Naive thymus-derived CD4-positive, alpha-beta T cell (primary cell): ENCODE results near the gene DPP6. TPM values are rescaled to one million over a fixed set of nuclear protein-coding genes. Genes with fewer than 3 reads are reported as not detected.

ENCODE experiments used
- ATAC-seq: fragments of 150-1000 bp; cut with Tn5 transposase; 2 replicates; pipeline ENCODE4 v1.10.0; 2021; ENCODE audit warnings: mild to moderate bottlenecking, moderate library complexity
- CTCF ChIA-PET: fragments of 350-600 bp; sonication (Branson Sonifier 250); formaldehyde crosslinking; loops from one replicate; lab custom pipeline; 2021; ENCODE audit warnings: antibody characterized with exemption; lab: Charles Lee
- POLR2A ChIA-PET: fragments of 350-600 bp; sonication (Branson Sonifier 250); formaldehyde crosslinking; loops from one replicate; lab custom pipeline; 2021; ENCODE audit warnings: antibody characterized with exemption, inconsistent platforms; lab: Charles Lee
- DNase-seq, 9 donors: peaks; one replicate each; pipeline versions ENCODE4 v3.0.0 to v3.0.0-alpha.2; 2020 to 2022; ENCODE audit warnings: mixed read lengths in 1 of 9
- H3K27ac ChIP-seq: one replicate; pipeline ENCODE4 v1.7.0; 2013; ENCODE audit warnings: mild to moderate bottlenecking, low read depth, low read length, moderate library complexity
- H3K27me3 ChIP-seq, 2 donors: one replicate each; pipeline ENCODE4 v1.7.0; 2013; ENCODE audit warnings: low read length in 2 of 2, mild to moderate bottlenecking in 2 of 2, moderate library complexity in 2 of 2; ENCODE audit not compliant: control insufficient read depth in 2 of 2, insufficient read depth in 2 of 2
- H3K36me3 ChIP-seq, 3 experiments: 1 replicate in 2 of 3; 2 replicates in 1 of 3; pipeline ENCODE4 v1.7.0; 2013; ENCODE audit warnings: low read length in 3 of 3, mild to moderate bottlenecking in 3 of 3, moderate library complexity in 1 of 3; ENCODE audit not compliant: insufficient read depth in 3 of 3, control insufficient read depth in 2 of 3
- H3K4me1 ChIP-seq, 2 donors: one replicate each; pipeline ENCODE4 v1.7.0; 2013; ENCODE audit warnings: low read length in 2 of 2, mild to moderate bottlenecking in 2 of 2, moderate library complexity in 1 of 2; ENCODE audit not compliant: control insufficient read depth in 2 of 2, insufficient read depth in 2 of 2
- H3K4me3 ChIP-seq: 2 replicates; pipeline ENCODE4 v1.7.0; 2013; ENCODE audit warnings: mild to moderate bottlenecking, low read length
- H3K9me3 ChIP-seq, 3 experiments: 1 replicate in 2 of 3; 2 replicates in 1 of 3; pipeline ENCODE4 v1.7.0; 2013; ENCODE audit warnings: low read length in 3 of 3; ENCODE audit not compliant: control insufficient read depth in 2 of 3
- H3K27ac Mint-ChIP-seq, 9 donors: one replicate each; pipeline ENCODE4 v1.8.0; 2020 to 2022; ENCODE audit warnings: mixed read lengths in 9 of 9, mild to moderate bottlenecking in 8 of 9, moderate library complexity in 5 of 9, inconsistent platforms in 2 of 9
- H3K27me3 Mint-ChIP-seq, 5 donors: one replicate each; pipeline ENCODE4 v1.8.0; 2021 to 2022; ENCODE audit warnings: mixed read lengths in 5 of 5, mild to moderate bottlenecking in 1 of 5
- H3K36me3 Mint-ChIP-seq, 5 donors: one replicate each; pipeline ENCODE4 v1.8.0; 2020 to 2022; ENCODE audit warnings: mixed read lengths in 5 of 5, mild to moderate bottlenecking in 3 of 5, inconsistent platforms in 1 of 5
- H3K4me1 Mint-ChIP-seq, 7 donors: one replicate each; pipeline ENCODE4 v1.8.0; 2020 to 2022; ENCODE audit warnings: mixed read lengths in 7 of 7, mild to moderate bottlenecking in 3 of 7, inconsistent platforms in 1 of 7
- H3K4me3 Mint-ChIP-seq, 10 donors: one replicate each; pipeline ENCODE4 v1.8.0; 2020 to 2022; ENCODE audit warnings: mild to moderate bottlenecking in 10 of 10, mixed read lengths in 10 of 10, moderate library complexity in 6 of 10, inconsistent platforms in 2 of 10
- H3K9me3 Mint-ChIP-seq, 11 donors: one replicate each; pipeline ENCODE4 v1.8.0; 2020 to 2022; ENCODE audit warnings: mixed read lengths in 11 of 11, mild to moderate bottlenecking in 4 of 11, inconsistent platforms in 1 of 11, moderate library complexity in 1 of 11
- intact Hi-C, 2 donors: fragments of 100-400 bp; cut with micrococcal nuclease; formaldehyde crosslinking; loops; one replicate each; pipeline ENCODE4 v1.15.1; 2023
- polyA plus RNA-seq, 2 donors: library from polyadenylated mRNA; unstranded; fragments of 300-500 nt; fragmentation: Illumina TruSeq; gene quantifications; one replicate each; pipeline ENCODE4 v1.2.3, GENCODE V29; 2021
- total RNA-seq, 6 experiments: library from RNA in 5 of 6; stranded (reverse) in 5 of 6; gene quantifications; 1 replicate in 5 of 6; 2 replicates in 1 of 6; pipeline ENCODE4 v1.2.3 and lab custom pipeline; 2021 to 2026

DPP6 gene
- total and polyA plus RNA-seq, 7 experiments from 2014 or later, result not detected

- ChIA-PET CTCF (no interaction called here), POLR2A (no interaction called here)
- Histone ChIP-seq H3K27ac (no peak overlapping the region), H3K27me3 (no peaks in the 10 kb centered on the region), H3K4me1 (no peaks in the 10 kb centered on the region), H3K9me3 (no peaks in the 10 kb centered on the region), H3K4me3 (no peak overlapping the region), H3K36me3 (no peaks in the 10 kb centered on the region)
- ATAC-seq (no peak), DNase-seq (no peak)
- peaks cover 0 to 12% (median 0%) of the 10 kb centered on the region in 5 donors for H3K27me3 Mint-ChIP-seq
- H3K4me3 Mint-ChIP-seq, result no peak overlapping the region
- H3K9me3 Mint-ChIP-seq, result peaks cover 0 to 15% (median 2%) of the 10 kb centered on the region in 11 donors
- no peak overlapping the region for H3K27ac Mint-ChIP-seq
- intact Hi-C loops, result no loop called here
- H3K36me3 Mint-ChIP-seq, result no peaks in the 10 kb centered on the region
- no peaks in the 10 kb centered on the region for H3K4me1 Mint-ChIP-seq
These were observed 529.2 kb downstream of the DPP6 start for GRCh38 chr7:154581251-154581890.

GRCh38 chr7:154583454-154583853 is 531.3 kb downstream of the DPP6 start:
- Histone ChIP-seq H3K9me3 (no peaks in the 10 kb centered on the region), H3K27me3 (no peaks in the 10 kb centered on the region), H3K27ac (no peak overlapping the region), H3K4me1 (no peaks in the 10 kb centered on the region), H3K36me3 (no peaks in the 10 kb centered on the region), H3K4me3 (no peak overlapping the region)
- Mint-ChIP-seq H3K9me3 (peaks cover 0 to 12% (median 0%) of the 10 kb centered on the region in 11 donors), H3K27ac (no peak overlapping the region), H3K27me3 (peaks cover 0 to 5% (median 0%) of the 10 kb centered on the region in 5 donors), H3K4me1 (no peaks in the 10 kb centered on the region), H3K36me3 (no peaks in the 10 kb centered on the region), H3K4me3 (no peak overlapping the region)
- ChIA-PET CTCF (no interaction called here), POLR2A (no interaction called here)
- intact Hi-C loops, result no loop called here
- ATAC-seq (no peak), DNase-seq (no peak)

- Mint-ChIP-seq H3K27ac (peak overlapping the region in 1 of 9 donors; percentile 62), H3K9me3 (peaks cover 0 to 12% (median 0%) of the 10 kb centered on the region in 11 donors), H3K4me3 (no peak overlapping the region), H3K36me3 (no peaks in the 10 kb centered on the region), H3K4me1 (no peaks in the 10 kb centered on the region), H3K27me3 (peaks cover 0 to 5% (median 0%) of the 10 kb centered on the region in 5 donors)
- ChIA-PET CTCF (no interaction called here), POLR2A (no interaction called here)
- Histone ChIP-seq H3K9me3 (no peaks in the 10 kb centered on the region), H3K27ac (no peak overlapping the region), H3K4me1 (no peaks in the 10 kb centered on the region), H3K4me3 (no peak overlapping the region), H3K27me3 (no peaks in the 10 kb centered on the region), H3K36me3 (no peaks in the 10 kb centered on the region)
- DNase-seq (no peak), ATAC-seq (no peak)
- intact Hi-C loops, result no loop called here
These were observed 532.4 kb downstream of the DPP6 start for GRCh38 chr7:154584352-154585252.

GRCh38 chr7:154587792-154588191 is 535.6 kb downstream of the DPP6 start:
- no peak overlapping the region for H3K4me3 ChIP-seq
- Mint-ChIP-seq H3K27me3 (peaks cover 0 to 16% (median 0%) of the 10 kb centered on the region in 5 donors), H3K4me3 (no peak overlapping the region), H3K27ac (no peak overlapping the region), H3K4me1 (no peaks in the 10 kb centered on the region), H3K9me3 (peaks cover 0 to 16% (median 3%) of the 10 kb centered on the region in 11 donors), H3K36me3 (peaks cover 0 to 4% (median 0%) of the 10 kb centered on the region in 5 donors)
- H3K9me3 ChIP-seq, result no peaks in the 10 kb centered on the region
- DNase-seq, result no peak
- no peaks in the 10 kb centered on the region for H3K27me3 ChIP-seq
- H3K36me3 ChIP-seq, result no peaks in the 10 kb centered on the region
- ChIA-PET CTCF (no interaction called here), POLR2A (no interaction called here)
- no peak for ATAC-seq
- no peak overlapping the region for H3K27ac ChIP-seq
- H3K4me1 ChIP-seq, result no peaks in the 10 kb centered on the region
- intact Hi-C loops, result no loop called here

- CTCF ChIA-PET, result no interaction called here
- H3K4me1 Mint-ChIP-seq, result no peaks in the 10 kb centered on the region
- POLR2A ChIA-PET, result no interaction called here
These were observed 539.3 kb downstream of the DPP6 start for GRCh38 chr7:154591544-154591943.

GRCh38 chr7:154592388-154592787 is 540.2 kb downstream of the DPP6 start:
- Mint-ChIP-seq H3K4me3 (no peak overlapping the region), H3K36me3 (peaks cover 0 to 4% (median 0%) of the 10 kb centered on the region in 5 donors), H3K27ac (no peak overlapping the region), H3K27me3 (peaks cover 0 to 11% (median 0%) of the 10 kb centered on the region in 5 donors), H3K9me3 (peaks cover 0 to 10% (median 4%) of the 10 kb centered on the region in 11 donors), H3K4me1 (no peaks in the 10 kb centered on the region)
- ChIA-PET POLR2A (no interaction called here), CTCF (no interaction called here)
- no peaks in the 10 kb centered on the region for H3K4me1 ChIP-seq
- H3K4me3 ChIP-seq, result no peak overlapping the region
- H3K27ac ChIP-seq, result no peak overlapping the region
- ATAC-seq (no peak), DNase-seq (no peak)
- intact Hi-C loops, result no loop called here
- H3K27me3 ChIP-seq, result no peaks in the 10 kb centered on the region
- H3K9me3 ChIP-seq, result no peaks in the 10 kb centered on the region
- no peaks in the 10 kb centered on the region for H3K36me3 ChIP-seq

More at GRCh38 chr7:154591544-154591943, 539.3 kb downstream of the DPP6 start:
- Histone ChIP-seq H3K36me3 (no peaks in the 10 kb centered on the region), H3K27me3 (no peaks in the 10 kb centered on the region), H3K4me3 (no peak overlapping the region), H3K9me3 (no peaks in the 10 kb centered on the region), H3K4me1 (no peaks in the 10 kb centered on the region), H3K27ac (no peak overlapping the region)
- DNase-seq (no peak), ATAC-seq (no peak)
- Mint-ChIP-seq H3K4me3 (no peak overlapping the region), H3K36me3 (peaks cover 0 to 4% (median 0%) of the 10 kb centered on the region in 5 donors), H3K27ac (no peak overlapping the region), H3K27me3 (peaks cover 0 to 11% (median 0%) of the 10 kb centered on the region in 5 donors), H3K9me3 (peaks cover 0 to 10% (median 3%) of the 10 kb centered on the region in 11 donors)
- intact Hi-C loops, result no loop called here
